SK-N-MC (cell line): Measurements from ENCODE around the gene KCTD4.

Experiments used
- EZH2 ChIP-seq: fragments of 200-600 bp; sonication (generic); IDR thresholded peaks from one replicate; pipeline ENCODE4 v1.6.1; 2017; ENCODE audit warnings: antibody characterized with exemption
- FOXP2 ChIP-seq: optimal IDR thresholded peaks from 2 replicates; pipeline ENCODE3; 2011; ENCODE audit warnings: mild to moderate bottlenecking, moderate library complexity; ENCODE audit not compliant: insufficient read depth; ENCODE audit errors: extremely low read length, control extremely low read depth
- POLR2AphosphoS5 ChIP-seq: IDR thresholded peaks from 2 replicates; pipeline ENCODE4 v1.6.1; 2012; ENCODE audit warnings: mild to moderate bottlenecking, low read depth, low read length, borderline replicate concordance

DNA sequence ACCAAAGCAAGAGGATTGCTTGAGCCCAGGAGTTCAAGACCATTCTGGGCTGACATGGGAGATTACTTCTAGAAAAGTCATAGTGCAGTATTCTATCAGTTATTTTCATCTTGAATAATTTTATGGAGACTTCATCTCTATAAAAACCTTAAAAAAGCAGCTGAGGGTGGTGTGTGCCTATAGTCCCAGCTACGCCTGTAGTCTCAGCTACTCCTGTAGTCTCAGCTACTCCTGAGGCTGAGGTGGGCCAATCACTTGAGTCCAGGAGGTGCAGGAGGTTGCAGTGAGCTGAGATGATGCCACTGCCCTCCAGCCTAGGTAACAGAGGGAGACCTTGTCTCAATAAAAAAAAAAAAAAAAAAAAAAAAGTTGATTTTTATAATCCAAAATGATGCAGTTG is 22.1 kb upstream of the KCTD4 start:
- TF ChIP-seq EZH2: no peak
- no peak for TF ChIP-seq POLR2AphosphoS5
- no peak for TF ChIP-seq FOXP2
